ENCODE data around the gene NLRC5.

Gene NLRC5

GRCh38 chr16:57102888-57103851, 113.8 kb downstream of the NLRC5 start:
- TF ChIP-seq GATA2 (IDR thresholded peaks at IDR 0.05; ENCODE audit: low read depth, low read length) (no peak), GATA3 (IDR thresholded peaks at IDR 0.05; ENCODE audit: low read depth, low read length) (no peak)

DNA sequence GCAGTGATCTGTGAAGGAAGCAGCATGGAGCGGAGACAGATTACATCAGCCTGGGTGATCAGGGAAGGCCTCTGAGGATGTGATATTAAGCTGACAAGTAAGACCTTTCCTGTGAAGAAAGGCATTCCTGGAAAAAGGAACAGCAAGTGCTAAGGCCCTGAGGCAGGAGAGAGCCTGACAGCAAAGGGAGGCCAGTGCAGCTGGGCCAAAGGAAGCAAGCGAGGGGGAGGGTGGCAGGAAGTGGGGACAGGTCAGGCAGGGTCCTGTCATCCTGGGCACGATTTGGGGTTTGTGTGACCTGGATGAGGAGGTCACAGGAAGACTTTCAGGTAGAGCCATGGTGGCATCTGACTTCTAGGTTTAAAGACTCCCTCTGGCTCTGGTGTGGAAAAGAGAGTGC, 115.3 kb downstream of the NLRC5 start:
- TF ChIP-seq GATA3 (IDR thresholded peaks at IDR 0.05; ENCODE audit: low read depth, low read length) (no peak), GATA2 (IDR thresholded peaks at IDR 0.05; ENCODE audit: low read depth, low read length) (no peak)

DNA sequence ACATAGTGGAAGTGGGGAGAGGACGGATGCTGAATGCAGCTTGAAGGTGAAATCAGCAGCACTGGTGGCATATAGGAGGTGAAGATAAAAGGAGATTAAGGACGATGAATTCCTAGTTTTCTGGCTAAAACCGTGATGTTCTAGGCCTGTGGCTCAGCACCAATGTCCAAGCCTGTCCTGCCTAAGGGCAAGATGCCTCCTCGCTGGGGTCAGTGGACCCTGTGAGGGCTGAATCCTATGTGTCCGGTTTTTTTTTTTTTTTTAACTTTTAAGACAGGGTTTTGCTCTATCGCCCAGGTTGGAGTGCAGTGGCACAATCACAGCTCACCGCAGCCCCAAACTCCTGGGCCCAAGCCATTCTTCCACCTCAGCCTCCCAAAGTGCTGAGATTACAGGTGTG, 115.8 kb downstream of the NLRC5 start:
- TF ChIP-seq GATA3 (IDR thresholded peaks at IDR 0.05; ENCODE audit: low read depth, low read length) (no peak), GATA2 (IDR thresholded peaks at IDR 0.05; ENCODE audit: low read depth, low read length) (no peak)

- TF ChIP-seq GATA3 (IDR thresholded peaks at IDR 0.05; ENCODE audit: low read depth, low read length) = no peak
- no peak for TF ChIP-seq GATA2 (IDR thresholded peaks at IDR 0.05; ENCODE audit: low read depth, low read length)
Measured at GRCh38 chr16:57106767-57107166, 117.4 kb downstream of the NLRC5 start.

GRCh38 chr16:57107321-57107922, 118.1 kb downstream of the NLRC5 start:
- TF ChIP-seq GATA2 (IDR thresholded peaks at IDR 0.05; ENCODE audit: low read depth, low read length) = no peak
- no peak for TF ChIP-seq GATA3 (IDR thresholded peaks at IDR 0.05; ENCODE audit: low read depth, low read length)

- TF ChIP-seq GATA3 (IDR thresholded peaks at IDR 0.05; ENCODE audit: low read depth, low read length) = no peak
- no peak for TF ChIP-seq GATA2 (IDR thresholded peaks at IDR 0.05; ENCODE audit: low read depth, low read length)
Measured at GRCh38 chr16:57108432-57108831, 119.1 kb downstream of the NLRC5 start.

DNA sequence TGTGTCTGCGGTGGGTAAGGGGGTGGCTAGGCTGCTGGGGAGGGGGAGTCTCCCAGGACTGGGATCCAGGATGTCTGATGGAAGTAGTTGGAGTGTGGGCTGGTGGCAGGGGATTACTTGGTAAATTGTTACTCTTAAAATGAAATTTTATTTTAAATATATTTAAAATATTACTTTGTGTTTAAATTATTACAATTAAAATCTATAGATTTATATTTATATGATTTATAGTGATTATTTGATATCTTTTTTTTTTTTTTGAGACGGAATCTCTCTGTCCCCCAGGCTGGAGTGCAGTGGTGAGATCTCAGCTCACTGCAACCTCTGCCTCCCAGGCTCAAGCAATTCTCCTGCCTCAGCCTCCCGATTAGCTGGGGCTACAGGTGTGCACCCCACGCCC, 121.6 kb downstream of the NLRC5 start:
- TF ChIP-seq GATA2 (IDR thresholded peaks at IDR 0.05; ENCODE audit: low read depth, low read length) (no peak), GATA3 (IDR thresholded peaks at IDR 0.05; ENCODE audit: low read depth, low read length) (no peak)

DNA sequence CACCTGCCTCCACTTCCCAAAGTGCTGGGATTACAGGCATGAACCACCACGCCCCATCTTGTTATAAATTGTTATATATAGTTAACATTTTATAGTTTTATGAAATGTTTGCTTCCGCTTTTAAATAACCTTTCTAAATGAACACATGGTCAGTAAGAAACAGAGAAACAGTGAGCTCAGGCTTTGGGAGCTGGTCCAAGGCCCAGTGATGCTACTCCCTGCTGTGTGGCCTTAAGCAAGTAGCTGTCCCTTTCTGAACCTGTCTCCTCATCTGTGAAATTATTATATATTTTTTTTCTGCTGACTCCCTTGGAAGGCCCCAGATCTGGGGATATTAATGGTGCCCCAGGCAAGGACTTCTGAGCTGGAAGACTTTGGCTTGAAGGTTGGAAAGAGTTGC, 122.1 kb downstream of the NLRC5 start:
- TF ChIP-seq GATA3 (IDR thresholded peaks at IDR 0.05; ENCODE audit: low read depth, low read length) (no peak), GATA2 (IDR thresholded peaks at IDR 0.05; ENCODE audit: low read depth, low read length) (no peak)

- TF ChIP-seq GATA2 (IDR thresholded peaks at IDR 0.05; ENCODE audit: low read depth, low read length) (no peak), GATA3 (IDR thresholded peaks at IDR 0.05; ENCODE audit: low read depth, low read length) (no peak)
Measured at GRCh38 chr16:57112403-57113041, 123.2 kb downstream of the NLRC5 start.

- no peak for TF ChIP-seq GATA2 (IDR thresholded peaks at IDR 0.05; ENCODE audit: low read depth, low read length)
- TF ChIP-seq GATA3 (IDR thresholded peaks at IDR 0.05; ENCODE audit: low read depth, low read length) = no peak
Measured at GRCh38 chr16:57113042-57113453, 123.7 kb downstream of the NLRC5 start.

- TF ChIP-seq GATA2 (IDR thresholded peaks at IDR 0.05; ENCODE audit: low read depth, low read length) (no peak), GATA3 (IDR thresholded peaks at IDR 0.05; ENCODE audit: low read depth, low read length) (no peak)
Measured at GRCh38 chr16:57113664-57114063, 124.3 kb downstream of the NLRC5 start.

- TF ChIP-seq GATA3 (IDR thresholded peaks at IDR 0.05; ENCODE audit: low read depth, low read length) = no peak
- TF ChIP-seq GATA2 (IDR thresholded peaks at IDR 0.05; ENCODE audit: low read depth, low read length) = no peak
Measured at GRCh38 chr16:57115168-57115513, 125.8 kb downstream of the NLRC5 start.

DNA sequence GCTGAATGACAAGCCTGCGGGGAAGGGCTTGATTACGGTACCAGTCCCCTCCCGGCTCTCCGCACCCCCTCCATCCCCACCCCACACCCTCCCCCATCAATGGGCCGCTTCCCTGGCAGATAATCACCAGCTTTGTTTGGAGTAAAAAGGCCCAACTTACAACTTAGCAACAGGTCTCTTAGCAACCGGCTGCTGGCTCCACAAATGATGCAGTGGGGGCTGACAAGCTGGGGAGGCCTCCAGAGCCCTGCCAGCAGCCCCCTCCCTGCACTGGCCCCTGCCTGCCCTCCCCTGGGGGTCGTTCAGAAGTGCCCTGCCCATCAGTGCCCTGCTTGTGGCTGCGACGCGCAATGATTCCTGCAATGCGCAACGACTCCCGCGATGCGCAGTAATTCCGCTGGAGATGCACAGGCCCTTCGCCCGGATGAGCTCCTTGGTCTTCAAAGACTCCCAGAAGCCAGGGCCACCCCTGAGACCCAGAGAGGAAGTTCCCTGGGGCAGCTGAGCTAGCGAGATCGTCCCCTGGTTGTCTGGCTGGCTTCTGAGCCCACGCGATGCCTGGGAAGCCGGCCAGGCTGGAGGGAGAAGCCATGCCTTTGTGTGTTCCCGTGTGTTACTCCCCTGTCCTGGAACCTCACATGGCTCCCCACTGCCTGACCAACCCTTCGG, 126.3 kb downstream of the NLRC5 start:
- TF ChIP-seq GATA3 (IDR thresholded peaks at IDR 0.05; ENCODE audit: low read depth, low read length) (no peak), GATA2 (IDR thresholded peaks at IDR 0.05; ENCODE audit: low read depth, low read length) (no peak)

- TF ChIP-seq GATA2 (IDR thresholded peaks at IDR 0.05; ENCODE audit: low read depth, low read length) (no peak), GATA3 (IDR thresholded peaks at IDR 0.05; ENCODE audit: low read depth, low read length) (no peak)
Measured at GRCh38 chr16:57118461-57119084, 129.2 kb downstream of the NLRC5 start.

All from SH-SY5Y (cell line).